Parathyroid adenoma (tissue), 2 donors: ENCODE data around the gene CACNA1C.

Experiments used
- H2AFZ ChIP-seq: fragments of 300-600 bp; sonication (generic); one replicate; pipeline ENCODE4 v1.7.0; 2017; ENCODE audit warnings: antibody characterized with exemption, mild to moderate bottlenecking
- H3K27ac ChIP-seq: fragments of 300-600 bp; sonication (generic); one replicate; pipeline ENCODE4 v1.7.0; 2017
- H3K27me3 ChIP-seq: fragments of 300-600 bp; sonication (generic); one replicate; pipeline ENCODE4 v1.7.0; 2017; ENCODE audit warnings: low read length; ENCODE audit not compliant: control insufficient read depth, insufficient read depth
- H3K36me3 ChIP-seq: fragments of 300-600 bp; sonication (generic); one replicate; pipeline ENCODE4 v1.7.0; 2017; ENCODE audit warnings: low read length; ENCODE audit not compliant: control insufficient read depth, insufficient read depth
- H3K4me1 ChIP-seq: fragments of 300-600 bp; sonication (generic); one replicate; pipeline ENCODE4 v1.7.0; 2017; ENCODE audit warnings: control low read depth
- H3K4me2 ChIP-seq: fragments of 300-600 bp; sonication (generic); one replicate; pipeline ENCODE4 v1.7.0; 2017; ENCODE audit warnings: low read length
- H3K4me3 ChIP-seq: fragments of 300-600 bp; sonication (generic); one replicate; pipeline ENCODE4 v1.7.0; 2017; ENCODE audit warnings: low read depth, low read length
- H3K79me2 ChIP-seq: fragments of 300-600 bp; sonication (generic); one replicate; pipeline ENCODE4 v1.7.0; 2017; ENCODE audit warnings: control low read depth
- H3K9ac ChIP-seq: fragments of 300-600 bp; sonication (generic); one replicate; pipeline ENCODE4 v1.7.0; 2017; ENCODE audit warnings: mild to moderate bottlenecking
- H3K9me3 ChIP-seq: fragments of 300-600 bp; sonication (generic); one replicate; pipeline ENCODE4 v1.7.0; 2017; ENCODE audit warnings: low read length; ENCODE audit not compliant: control insufficient read depth
- CTCF ChIP-seq: fragments of 300-600 bp; sonication (generic); IDR thresholded peaks from one replicate; pipeline ENCODE4 v1.7.0; 2017; ENCODE audit warnings: antibody characterized with exemption, mild to moderate bottlenecking
- donor health status: primary hyperparathyroidism.

The CACNA1C gene

GRCh38 chr12:2355604-2356003 lies 302.8 kb downstream of the CACNA1C start:
- Histone ChIP-seq H3K79me2 (no peaks in the 10 kb centered on the region), H2AFZ (no peak overlapping the region), H3K4me2 (no peak overlapping the region), H3K36me3 (no peaks in the 10 kb centered on the region), H3K9me3 (no peaks in the 10 kb centered on the region), H3K4me3 (no peak overlapping the region), H3K9ac (no peak overlapping the region), H3K4me1 (no peaks in the 10 kb centered on the region), H3K27ac (no peak overlapping the region), H3K27me3 (no peaks in the 10 kb centered on the region)
- no peak for TF ChIP-seq CTCF

GRCh38 chr12:2356601-2357125 lies 303.9 kb downstream of the CACNA1C start:
- no peak overlapping the region for H3K27ac ChIP-seq
- no peak overlapping the region for H3K4me3 ChIP-seq
- no peaks in the 10 kb centered on the region for H3K79me2 ChIP-seq
- no peak overlapping the region for H2AFZ ChIP-seq
- no peak for TF ChIP-seq CTCF
- no peaks in the 10 kb centered on the region for H3K4me1 ChIP-seq
- no peak overlapping the region for H3K9ac ChIP-seq
- H3K27me3 ChIP-seq = no peaks in the 10 kb centered on the region
- no peak overlapping the region for H3K4me2 ChIP-seq
- no peaks in the 10 kb centered on the region for H3K36me3 ChIP-seq
- H3K9me3 ChIP-seq = no peaks in the 10 kb centered on the region

GRCh38 chr12:2358986-2359658 lies 306.3 kb downstream of the CACNA1C start:
- H3K27me3 ChIP-seq = no peaks in the 10 kb centered on the region
- no peaks in the 10 kb centered on the region for H3K36me3 ChIP-seq
- H3K27ac ChIP-seq = peak overlapping the region; percentile 3
- H2AFZ ChIP-seq = no peak overlapping the region
- no peak overlapping the region for H3K4me2 ChIP-seq
- no peaks in the 10 kb centered on the region for H3K9me3 ChIP-seq
- no peak for TF ChIP-seq CTCF
- no peak overlapping the region for H3K4me3 ChIP-seq
- no peaks in the 10 kb centered on the region for H3K4me1 ChIP-seq
- no peak overlapping the region for H3K9ac ChIP-seq
- no peaks in the 10 kb centered on the region for H3K79me2 ChIP-seq

DNA sequence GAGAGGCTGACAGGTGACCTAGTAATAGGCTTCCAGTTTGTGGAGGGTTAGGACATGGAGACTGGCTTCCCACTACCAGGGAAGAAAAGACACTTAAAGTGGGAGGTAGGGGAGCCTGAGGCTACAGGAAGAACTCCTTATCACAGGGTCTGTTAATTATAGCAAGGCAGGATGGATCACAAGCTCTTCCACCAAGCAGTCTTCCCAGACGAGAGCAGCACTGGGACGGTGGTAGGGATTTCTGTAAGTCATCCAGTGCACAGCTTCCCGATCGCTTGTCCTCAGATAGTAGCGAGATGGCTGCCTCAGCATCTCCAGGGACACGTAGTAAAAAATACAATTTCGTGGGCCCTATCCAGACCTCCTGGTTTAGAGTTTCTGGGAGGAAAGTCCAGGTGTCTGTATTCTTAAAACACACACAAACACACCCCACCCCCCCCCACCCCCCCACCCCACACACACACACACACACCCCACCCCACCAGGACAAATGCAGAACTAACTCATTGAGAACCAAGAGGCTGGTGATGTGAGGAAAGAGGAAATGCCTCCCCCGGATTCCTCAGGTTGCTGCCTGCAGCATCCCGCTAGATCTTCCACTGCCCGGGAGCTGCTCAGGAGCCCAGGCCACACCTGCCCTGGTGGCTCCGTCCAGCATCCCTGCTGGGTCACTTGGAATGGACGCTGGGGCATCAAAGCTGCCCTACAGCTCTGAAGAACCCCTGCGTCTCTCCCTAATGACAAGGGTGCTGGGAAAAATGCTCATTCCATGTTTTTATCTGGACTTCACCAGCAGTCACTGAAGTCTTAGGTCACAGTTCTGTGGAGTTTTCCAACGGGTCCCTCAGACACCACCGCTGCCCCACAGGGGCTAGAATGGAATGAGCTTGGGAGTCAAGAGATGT lies 307.2 kb downstream of the CACNA1C start:
- Histone ChIP-seq H3K79me2 (no peaks in the 10 kb centered on the region), H3K27ac (no peak overlapping the region), H3K36me3 (no peaks in the 10 kb centered on the region), H3K4me2 (no peak overlapping the region), H3K9ac (no peak overlapping the region), H3K9me3 (no peaks in the 10 kb centered on the region), H2AFZ (no peak overlapping the region), H3K27me3 (no peaks in the 10 kb centered on the region), H3K4me1 (no peaks in the 10 kb centered on the region), H3K4me3 (no peak overlapping the region)
- no peak for TF ChIP-seq CTCF
